Activated CD4-positive, CD25-positive, alpha-beta regulatory T cell treated with anti-CD3 and anti-CD28 coated beads, Interleukin-2, amount 50 U/mL, for 72 hours (primary cell): ENCODE results near the gene CBR1.
A peak's percentile ranks its signal among the peaks of the same experiment; 100 is the strongest.

Experiments used
- DNase-seq: peaks from one replicate; pipeline ENCODE4 v3.0.0; 2021

CBR1 gene

GRCh38 chr21:36069713-36070583, at the start of gene CBR1:
CBR1 (plus strand) TSS chr21:36070024; CDS start chr21:36070116, 92 bp downstream.
- peak; percentile 92 for DNase-seq

DNA sequence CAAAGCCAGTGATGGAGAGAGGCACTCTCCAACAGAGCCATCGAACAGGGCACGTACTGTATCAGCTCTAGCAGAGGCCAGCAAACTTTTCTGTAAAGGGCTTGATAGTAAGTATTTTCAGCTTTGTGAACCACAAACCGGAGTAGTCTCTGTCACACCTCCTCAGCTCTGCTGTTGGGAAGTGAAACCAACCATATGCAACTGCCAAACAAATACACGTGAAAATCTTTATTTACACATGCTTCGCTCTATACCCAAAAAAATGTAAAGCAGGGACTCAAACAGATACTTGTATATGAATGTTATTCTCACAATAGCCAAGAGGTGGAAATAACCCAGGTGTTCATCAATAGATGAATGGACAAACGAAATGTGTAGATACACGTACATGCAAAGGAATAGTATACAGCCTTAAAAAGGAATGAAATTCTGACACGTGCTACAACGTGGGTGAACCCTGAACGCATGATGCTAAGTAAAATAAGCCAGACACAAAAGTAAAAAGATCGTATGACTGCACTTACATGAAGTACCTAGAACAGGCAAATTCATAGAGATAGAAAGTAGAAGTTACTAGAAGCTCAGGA, 48.5 kb upstream of the CBR1 start:
- DNase-seq, result no peak

DNA sequence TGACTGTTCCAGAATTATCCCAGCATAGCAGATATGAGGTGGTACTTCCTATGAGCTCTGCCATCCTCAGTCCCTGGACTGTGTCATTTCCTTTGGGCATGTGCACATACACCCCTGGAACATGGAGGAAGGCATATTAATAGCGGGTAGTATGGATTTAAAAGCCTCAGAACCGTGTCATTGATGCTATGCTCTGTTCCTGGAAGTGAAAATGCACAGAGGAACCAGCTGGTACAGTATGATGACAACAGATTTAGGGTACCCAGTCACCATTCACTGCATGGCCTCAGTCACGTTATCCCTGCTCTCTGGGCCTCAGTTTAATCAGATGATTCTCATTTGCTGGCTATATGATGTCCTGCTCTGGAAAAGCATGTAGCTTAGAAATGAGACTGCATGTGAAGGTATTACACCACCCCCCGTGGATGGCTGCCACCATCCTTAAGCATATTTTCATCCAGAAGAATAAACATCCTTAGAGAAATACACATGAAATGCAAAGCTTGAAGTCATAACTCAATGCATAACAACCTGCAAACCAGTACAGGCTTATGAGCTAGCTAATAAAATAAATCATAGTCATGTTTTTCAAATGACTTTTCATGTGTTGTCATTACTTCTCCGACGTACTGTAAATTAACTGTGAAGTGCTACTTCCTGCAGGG, 47.3 kb upstream of the CBR1 start:
- no peak for DNase-seq

DNA sequence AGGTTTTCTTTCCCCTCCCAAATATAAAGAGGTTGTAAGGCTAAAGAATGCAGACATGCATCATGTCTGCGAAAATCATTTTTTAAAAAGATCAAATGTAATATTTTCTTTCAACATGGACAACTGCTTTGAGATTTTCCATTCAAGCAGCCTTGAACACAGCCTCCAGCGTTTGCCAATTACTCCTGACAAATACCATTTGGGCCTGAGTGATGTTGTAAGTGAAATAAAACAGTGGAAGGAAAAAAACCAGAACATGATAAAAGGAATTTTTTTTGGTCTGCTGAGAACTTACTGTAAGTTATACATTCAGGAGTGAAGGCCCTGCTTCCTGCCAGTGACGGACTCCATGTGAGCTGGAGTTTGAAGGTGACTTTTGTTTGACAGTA, 46.7 kb upstream of the CBR1 start:
- no peak for DNase-seq

- DNase-seq, result no peak
Measured at GRCh38 chr21:36024782-36025181, 45.0 kb upstream of the CBR1 start.

DNA sequence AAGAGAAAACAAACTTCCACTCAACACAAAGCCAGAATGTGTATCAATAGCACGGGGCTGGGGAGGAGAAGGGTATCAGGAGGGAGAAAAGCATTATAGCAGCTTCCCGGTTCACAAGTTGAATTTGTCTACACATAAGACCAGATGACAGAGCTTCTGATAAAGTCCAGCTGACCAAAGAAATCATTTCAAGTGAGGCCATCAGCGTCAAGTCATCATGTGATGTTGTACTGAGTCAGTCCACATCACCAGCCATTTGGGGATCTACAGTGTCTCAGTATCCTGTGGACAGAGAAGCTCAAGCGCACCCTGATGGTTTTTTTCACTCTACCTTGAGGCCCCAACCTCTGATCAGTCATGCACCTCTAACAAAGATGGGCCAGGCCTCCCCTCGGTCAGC, 42.5 kb upstream of the CBR1 start:
- DNase-seq, result no peak

- peak; percentile 70 for DNase-seq
Measured at GRCh38 chr21:36028127-36029069, 41.4 kb upstream of the CBR1 start.

DNA sequence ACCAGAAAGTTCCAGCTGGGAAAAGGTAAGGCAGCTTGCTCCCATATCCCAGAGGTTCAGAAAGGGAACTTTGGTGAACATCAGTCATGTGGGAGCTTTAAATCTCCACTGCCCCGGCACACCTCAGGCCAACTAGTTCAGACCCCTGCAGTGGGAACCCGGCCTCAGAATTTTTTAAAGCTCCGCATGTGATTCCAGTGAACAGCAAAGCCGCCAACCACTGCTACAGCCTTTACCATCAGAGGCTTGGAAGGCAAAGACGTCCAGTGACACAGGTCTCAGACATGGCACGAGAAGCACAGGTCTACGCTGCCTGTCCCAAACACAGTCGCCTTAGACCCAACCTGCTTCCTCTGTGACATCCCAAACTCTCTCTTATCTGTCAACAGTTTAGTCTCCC, 40.5 kb upstream of the CBR1 start:
- no peak for DNase-seq

DNA sequence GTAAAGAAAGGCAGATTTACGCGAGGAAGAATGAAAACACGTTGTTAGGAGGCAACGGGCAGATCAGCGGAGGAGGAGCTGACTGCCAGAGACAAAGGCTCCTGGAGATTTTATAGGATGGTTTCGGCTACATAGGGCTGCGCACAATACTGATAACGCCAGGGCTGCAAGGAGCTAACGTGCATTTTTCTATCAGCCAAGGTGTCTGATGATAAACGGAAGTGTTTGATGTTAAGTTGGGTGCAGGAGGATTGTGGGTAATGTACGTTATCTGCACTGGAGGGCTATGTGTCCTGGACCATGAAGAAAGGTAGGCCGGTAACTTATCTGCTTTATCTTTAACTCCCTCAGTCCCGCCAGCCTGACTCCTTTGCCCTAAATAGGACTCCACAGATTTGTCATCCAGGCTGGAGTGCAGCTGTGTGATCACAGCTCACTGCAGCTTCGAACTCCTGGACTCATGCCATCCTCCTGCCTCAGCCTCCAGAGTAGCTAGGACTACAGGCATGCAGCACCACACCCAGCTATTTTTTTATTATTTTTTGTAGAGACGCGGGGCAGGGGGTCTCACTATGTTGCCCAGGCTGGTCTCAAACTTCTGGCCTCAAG, 39.1 kb upstream of the CBR1 start:
- no peak for DNase-seq

DNA sequence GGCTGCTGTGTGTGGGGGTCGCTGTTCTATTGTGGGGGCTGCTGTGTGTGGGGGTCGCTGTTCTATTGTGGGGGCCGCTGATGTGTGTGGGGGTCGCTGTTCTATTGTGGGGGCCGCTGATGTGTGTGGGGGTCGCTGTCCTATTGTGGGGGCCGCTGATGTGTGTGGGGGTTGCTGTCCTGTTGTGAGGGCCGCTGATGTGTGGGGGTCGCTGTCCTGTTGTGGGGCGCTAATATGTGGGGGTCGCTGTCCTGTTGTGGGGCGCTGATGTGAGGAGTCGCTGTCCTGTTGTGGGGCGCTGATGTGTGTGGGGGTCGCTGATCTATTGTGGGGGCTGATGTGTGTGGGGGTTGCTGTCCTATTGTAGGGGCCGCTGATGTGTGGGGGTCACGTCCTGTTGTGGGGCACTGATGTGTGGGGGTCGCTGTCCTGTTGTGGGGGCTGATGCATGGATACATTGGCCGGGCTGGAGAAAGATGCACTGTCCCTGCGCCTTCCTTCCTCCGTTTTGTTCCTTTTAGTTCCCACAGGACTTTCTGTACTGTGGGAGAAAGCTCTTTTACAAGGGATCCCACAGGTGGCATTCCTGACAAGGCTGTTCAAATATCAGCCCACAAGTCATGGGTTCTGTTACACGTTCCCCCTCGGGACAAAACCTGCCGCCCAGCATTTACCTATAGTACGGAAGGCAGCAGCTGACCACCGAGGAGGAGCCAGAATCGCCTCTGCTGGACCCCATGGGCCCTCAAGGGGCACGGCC, 37.0 kb upstream of the CBR1 start:
- DNase-seq, result no peak

GRCh38 chr21:36034211-36034913, 35.5 kb upstream of the CBR1 start:
- no peak for DNase-seq

GRCh38 chr21:36035381-36035791, 34.4 kb upstream of the CBR1 start:
- no peak for DNase-seq

GRCh38 chr21:36038701-36039497, 30.9 kb upstream of the CBR1 start:
- DNase-seq, result no peak

DNA sequence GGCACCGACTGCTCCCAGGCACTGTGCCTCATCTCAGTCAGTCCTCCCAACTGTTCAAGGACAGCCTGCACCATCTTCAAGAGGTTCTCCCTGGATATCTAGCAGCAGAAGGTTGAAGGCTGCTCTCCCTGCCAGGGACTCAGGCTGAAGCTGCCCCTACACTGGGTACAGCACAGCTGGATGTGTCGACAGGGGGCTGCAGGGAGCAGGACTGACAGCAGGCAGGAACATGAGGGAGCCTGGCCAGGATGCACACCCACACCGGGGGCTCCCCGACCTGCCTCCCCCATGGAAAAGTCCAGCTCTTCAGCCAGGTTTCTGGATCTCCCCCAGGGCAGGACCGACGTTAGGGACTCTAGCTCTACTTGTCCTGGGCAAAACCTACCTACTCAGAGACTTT, 30.0 kb upstream of the CBR1 start:
- DNase-seq, result no peak

DNA sequence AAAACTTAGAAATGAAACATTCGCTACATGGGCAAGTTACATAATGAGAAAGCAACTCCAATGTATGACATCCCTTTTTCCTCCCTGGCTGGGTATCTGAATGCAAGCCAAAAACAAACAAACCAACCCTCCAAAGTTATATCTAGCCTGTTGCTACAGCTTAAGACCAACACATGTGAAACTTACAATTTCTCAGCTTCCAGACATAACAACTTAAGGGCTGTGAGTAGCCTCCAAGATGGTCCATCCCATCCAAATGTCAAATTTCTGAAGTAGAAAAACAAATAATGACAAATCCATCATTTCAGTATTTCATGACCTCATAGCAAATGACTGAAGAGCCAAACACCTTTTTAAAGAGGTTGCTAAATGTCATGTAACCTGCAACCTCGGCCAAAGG, 29.4 kb upstream of the CBR1 start:
- no peak for DNase-seq

DNA sequence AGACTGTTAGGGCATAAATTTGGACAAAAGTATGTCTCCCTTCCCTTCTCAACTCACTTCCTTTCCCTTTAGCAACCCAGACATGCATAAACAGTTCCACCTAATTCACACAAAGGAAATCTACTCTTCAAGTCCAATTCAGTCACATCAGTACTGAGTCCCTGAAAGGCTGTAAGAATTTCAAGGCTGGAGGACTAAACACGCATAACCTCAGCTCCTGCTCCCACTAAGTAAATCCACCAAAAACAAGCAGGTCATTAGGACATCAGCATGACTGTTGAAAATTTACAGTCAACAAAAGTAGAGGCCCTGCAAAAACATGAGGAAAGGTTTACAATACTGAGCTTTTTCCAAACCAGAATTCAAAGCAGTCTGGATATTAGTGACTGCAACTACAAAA, 27.9 kb upstream of the CBR1 start:
- no peak for DNase-seq

DNA sequence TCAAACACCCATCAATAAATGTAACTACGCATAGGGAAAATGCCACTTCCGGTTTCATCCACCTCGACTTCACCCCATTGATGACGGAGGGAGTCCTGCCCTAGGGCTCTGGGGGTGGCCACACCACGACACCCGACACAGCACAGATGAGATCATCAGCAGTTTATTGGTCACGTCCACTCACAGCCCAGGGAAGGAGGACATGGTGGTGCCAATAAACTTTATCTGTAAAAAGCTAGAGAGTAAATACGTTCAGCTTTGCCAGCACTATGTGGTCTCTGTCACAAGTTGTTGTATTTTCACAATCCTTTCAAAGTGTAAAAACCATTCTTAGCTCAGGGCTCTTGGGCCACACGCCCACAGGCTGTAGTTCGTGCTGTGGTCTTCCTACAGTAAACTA, 25.8 kb upstream of the CBR1 start:
- no peak for DNase-seq

DNA sequence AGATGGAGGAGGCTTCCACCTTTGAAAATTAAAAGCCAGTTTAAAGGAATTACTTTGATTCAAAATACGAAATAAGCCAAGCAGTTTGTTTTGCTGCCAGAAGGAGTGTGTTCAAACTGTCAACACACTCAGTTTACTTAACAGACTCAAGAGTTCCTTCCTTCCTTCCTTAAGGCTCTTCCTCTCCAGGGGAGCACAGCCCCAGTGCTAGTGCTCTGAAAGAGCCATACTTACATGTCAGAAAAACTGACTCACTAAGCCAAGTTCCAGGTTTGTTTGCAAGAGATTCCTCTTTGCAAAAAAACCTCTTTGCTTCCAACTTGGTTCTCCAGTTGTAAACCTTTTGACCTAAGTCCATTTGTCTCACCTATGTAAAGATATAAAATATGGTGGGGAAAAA, 23.8 kb upstream of the CBR1 start:
- DNase-seq, result no peak

GRCh38 chr21:36047139-36047538, 22.7 kb upstream of the CBR1 start:
- DNase-seq, result no peak

DNA sequence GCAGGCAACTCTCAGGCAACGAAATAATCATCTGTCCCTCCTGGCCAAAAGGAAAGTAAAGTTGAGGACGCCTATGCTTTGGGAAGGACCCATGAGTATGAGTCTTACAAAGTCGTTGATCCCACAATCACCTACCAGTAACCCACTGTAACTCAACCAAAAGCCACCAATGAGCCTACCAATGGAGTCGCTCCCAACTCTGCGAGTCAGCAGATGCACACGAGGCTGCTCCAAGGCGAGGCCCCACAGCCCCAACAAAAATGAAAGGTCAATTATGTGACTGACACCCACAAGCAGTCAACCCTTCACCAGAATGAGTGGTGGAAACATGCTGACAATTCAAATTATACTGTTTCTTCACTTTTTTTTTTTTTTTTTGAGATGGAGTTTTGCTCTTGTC, 21.5 kb upstream of the CBR1 start:
- DNase-seq, result no peak
